ENCODE data around the gene ERI3. TPM values are rescaled to one million over a fixed set of nuclear protein-coding genes. Genes with fewer than 3 reads are reported as not detected.

ERI3 gene
- total and polyA plus RNA-seq, 2 donors from 2014 or later: 60.4 to 126 TPM

DNA sequence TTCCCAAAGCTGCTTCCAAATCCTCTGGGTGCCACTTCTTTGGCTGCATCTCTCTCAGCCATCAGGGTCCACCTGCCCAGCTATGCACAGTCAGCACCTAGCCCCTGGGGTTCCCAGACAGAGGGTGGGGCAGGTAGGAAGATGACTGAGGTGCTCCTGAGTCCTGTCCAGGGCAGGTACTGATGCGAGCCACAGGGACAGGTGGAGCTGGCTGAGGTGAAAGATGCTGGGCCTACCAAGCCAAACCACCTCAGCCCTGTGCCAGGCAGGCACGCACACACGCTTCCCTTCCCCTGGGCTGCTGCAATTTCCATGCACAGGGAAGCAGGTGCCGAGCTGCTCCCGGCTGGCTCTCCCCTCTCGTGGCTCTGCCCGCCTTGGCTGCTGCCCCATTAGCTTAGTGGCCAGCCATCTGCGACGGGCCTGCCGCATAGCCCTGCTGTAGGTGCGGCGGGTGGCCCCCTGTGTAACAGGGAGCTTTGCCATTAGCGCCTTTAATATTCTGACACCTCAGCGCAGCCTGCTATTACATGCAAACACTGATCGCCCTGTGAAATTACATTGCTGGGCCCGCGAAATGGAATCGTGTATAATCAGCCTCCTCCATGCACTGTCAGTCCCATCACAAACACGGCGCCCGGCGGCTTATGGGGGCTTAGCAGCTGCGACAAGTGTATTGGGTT lies 102.9 kb downstream of the ERI3 start:
- H3K36me3 ChIP-seq (ENCODE audit: control insufficient read depth in 2 of 3, insufficient read depth in 3 of 3, low read length in 3 of 3): peaks cover 0 to 6% (median 5%) of the 10 kb centered on the region in 3 donors
- no peak overlapping the region for H3K27ac ChIP-seq (ENCODE audit: low read depth in 2 of 2, low read length in 2 of 2)
- no peak for TF ChIP-seq CTCF (IDR thresholded peaks at IDR 0.05; ENCODE audit: borderline replicate concordance, extremely low read depth, insufficient read depth)
- no peak overlapping the region for H3K9ac ChIP-seq (ENCODE audit: low read length in 3 of 3)
- no peaks in the 10 kb centered on the region for H3K27me3 ChIP-seq (ENCODE audit: control insufficient read depth, insufficient read depth, low read length)
- intact Hi-C loops (cut with DNase I): no loop called here
- H3K4me1 ChIP-seq (ENCODE audit: control insufficient read depth in 2 of 3, insufficient read depth in 2 of 3, low read depth in 1 of 3, low read length in 3 of 3): no peaks in the 10 kb centered on the region
- peak in 1 of 5 donors; percentile 34 for DNase-seq
- H3K4me3 ChIP-seq (ENCODE audit: low read length in 3 of 3): no peak overlapping the region
- no peak for FAIRE-seq
- H3K9me3 ChIP-seq (ENCODE audit: control insufficient read depth in 2 of 3, insufficient read depth in 1 of 3, low read length in 3 of 3): no peaks in the 10 kb centered on the region

GRCh38 chr1:44251486-44251885 lies 103.6 kb downstream of the ERI3 start:
- TF ChIP-seq CTCF (IDR thresholded peaks at IDR 0.05; ENCODE audit: borderline replicate concordance, extremely low read depth, insufficient read depth): no peak
- peaks cover 0 to 13% (median 4%) of the 10 kb centered on the region in 3 donors for H3K36me3 ChIP-seq (ENCODE audit: control insufficient read depth in 2 of 3, insufficient read depth in 3 of 3, low read length in 3 of 3)
- no peak overlapping the region for H3K4me3 ChIP-seq (ENCODE audit: low read length in 3 of 3)
- H3K9ac ChIP-seq (ENCODE audit: low read length in 3 of 3): no peak overlapping the region
- H3K27ac ChIP-seq (ENCODE audit: low read depth in 2 of 2, low read length in 2 of 2): no peak overlapping the region
- DNase-seq: no peak
- intact Hi-C loops (cut with DNase I): no loop called here
- H3K27me3 ChIP-seq (ENCODE audit: control insufficient read depth, insufficient read depth, low read length): no peaks in the 10 kb centered on the region
- no peak for FAIRE-seq
- H3K4me1 ChIP-seq (ENCODE audit: control insufficient read depth in 2 of 3, insufficient read depth in 2 of 3, low read depth in 1 of 3, low read length in 3 of 3): no peaks in the 10 kb centered on the region
- no peaks in the 10 kb centered on the region for H3K9me3 ChIP-seq (ENCODE audit: control insufficient read depth in 2 of 3, insufficient read depth in 1 of 3, low read length in 3 of 3)

GRCh38 chr1:44250068-44250781 lies 104.8 kb downstream of the ERI3 start:
- Histone ChIP-seq H3K27me3 (ENCODE audit: control insufficient read depth, insufficient read depth, low read length) (no peaks in the 10 kb centered on the region), H3K4me3 (ENCODE audit: low read length in 3 of 3) (no peak overlapping the region), H3K9me3 (ENCODE audit: control insufficient read depth in 2 of 3, insufficient read depth in 1 of 3, low read length in 3 of 3) (no peaks in the 10 kb centered on the region), H3K9ac (ENCODE audit: low read length in 3 of 3) (no peak overlapping the region), H3K4me1 (ENCODE audit: control insufficient read depth in 2 of 3, insufficient read depth in 2 of 3, low read depth in 1 of 3, low read length in 3 of 3) (no peaks in the 10 kb centered on the region), H3K36me3 (ENCODE audit: control insufficient read depth in 2 of 3, insufficient read depth in 3 of 3, low read length in 3 of 3) (peaks cover 0 to 15% (median 3%) of the 10 kb centered on the region in 3 donors), H3K27ac (ENCODE audit: low read depth in 2 of 2, low read length in 2 of 2) (no peak overlapping the region)
- DNase-seq: no peak
- no peak for TF ChIP-seq CTCF (IDR thresholded peaks at IDR 0.05; ENCODE audit: borderline replicate concordance, extremely low read depth, insufficient read depth)
- no peak for FAIRE-seq
- intact Hi-C loops (cut with DNase I): no loop called here

All from kidney (tissue), 14 donors.